ENCODE results near the gene ANKMY1.
"Not testable (repeated sequence)": the region's sequence is repeated elsewhere in the genome, so short reads cannot be mapped to it uniquely, and the experiment has no call there.

The ANKMY1 gene

DNA sequence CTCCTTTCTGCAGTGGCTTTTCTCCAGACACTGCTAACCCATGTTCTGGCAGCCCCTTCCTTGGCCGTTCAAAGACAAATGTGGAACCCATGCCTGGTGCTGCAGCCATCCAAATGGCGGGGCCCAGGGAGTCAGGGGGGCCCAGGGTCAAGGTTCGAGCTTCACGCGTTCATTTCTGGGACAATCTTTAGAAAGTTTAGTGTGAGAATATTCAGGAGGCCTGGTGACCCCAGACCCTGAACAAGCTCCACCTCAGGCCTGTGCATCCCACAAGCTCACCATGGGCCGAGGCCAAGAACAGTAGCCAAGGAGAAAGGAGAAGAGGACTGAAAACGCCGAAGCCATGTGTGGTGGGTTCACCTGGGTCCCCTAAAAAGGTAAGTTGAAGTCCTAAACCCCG, 54.4 kb downstream of the ANKMY1 start:
- H3K4me3 ChIP-seq (ENCODE audit: low read length), result no peak overlapping the region
- H3K9ac ChIP-seq (ENCODE audit: low read depth, low read length), result no peak overlapping the region
- H3K27ac ChIP-seq (ENCODE audit: low read depth, low read length), result no peak overlapping the region
- no peaks in the 10 kb centered on the region for H3K36me3 ChIP-seq (ENCODE audit: insufficient read depth, low read length)
- H3K9me3 ChIP-seq (ENCODE audit: insufficient read depth, low read depth, low read length), result no peaks in the 10 kb centered on the region
- no peaks in the 10 kb centered on the region for H3K4me1 ChIP-seq (ENCODE audit: insufficient read depth, low read length)
- no peaks in the 10 kb centered on the region for H3K27me3 ChIP-seq (ENCODE audit: insufficient read depth, low read length)
- 94% methylated on average over 9 of the region's 9 CpGs for WGBS

GRCh38 chr2:240502430-240503121, 55.2 kb downstream of the ANKMY1 start:
- Histone ChIP-seq H3K4me1 (ENCODE audit: insufficient read depth, low read length) (no peaks in the 10 kb centered on the region), H3K9me3 (ENCODE audit: insufficient read depth, low read depth, low read length) (no peaks in the 10 kb centered on the region), H3K9ac (ENCODE audit: low read depth, low read length) (no peak overlapping the region), H3K36me3 (ENCODE audit: insufficient read depth, low read length) (no peaks in the 10 kb centered on the region), H3K4me3 (ENCODE audit: low read length) (no peak overlapping the region), H3K27ac (ENCODE audit: low read depth, low read length) (no peak overlapping the region), H3K27me3 (ENCODE audit: insufficient read depth, low read length) (no peaks in the 10 kb centered on the region)
- 90% methylated on average over 14 of the region's 14 CpGs for WGBS

DNA sequence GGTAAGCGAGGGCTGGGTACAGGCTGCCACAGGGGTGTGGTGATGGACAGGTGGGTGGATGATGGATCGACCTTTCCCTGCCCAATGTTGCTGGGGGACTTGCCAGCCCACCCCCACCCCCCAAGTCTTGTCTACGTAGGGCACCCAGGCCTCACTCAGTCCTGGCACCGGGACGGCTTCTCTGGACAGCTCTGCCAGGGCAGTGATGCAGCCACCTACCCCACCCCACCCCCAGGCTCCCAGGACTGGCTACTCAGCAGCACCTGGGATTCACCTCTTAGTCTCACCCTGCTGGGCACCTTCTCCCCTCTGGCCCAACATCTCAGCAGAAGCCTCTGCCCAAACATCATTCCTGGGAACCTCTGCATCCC, 55.7 kb downstream of the ANKMY1 start:
- 95% methylated on average over 5 of the region's 5 CpGs for whole genome bisulfite sequencing

GRCh38 chr2:240501531-240501991, 56.2 kb downstream of the ANKMY1 start:
- Histone ChIP-seq H3K36me3 (ENCODE audit: insufficient read depth, low read length) (no peaks in the 10 kb centered on the region), H3K4me3 (ENCODE audit: low read length) (no peak overlapping the region), H3K27ac (ENCODE audit: low read depth, low read length) (no peak overlapping the region), H3K9ac (ENCODE audit: low read depth, low read length) (no peak overlapping the region), H3K9me3 (ENCODE audit: insufficient read depth, low read depth, low read length) (0 out of 2 replicates have a peak, but pooled peaks cover under 1% of the 10 kb centered on the region), H3K27me3 (ENCODE audit: insufficient read depth, low read length) (no peaks in the 10 kb centered on the region), H3K4me1 (ENCODE audit: insufficient read depth, low read length) (no peaks in the 10 kb centered on the region)
- WGBS, result 92% methylated on average over 13 of the region's 13 CpGs

More for the DNA sequence above, 55.7 kb downstream of the ANKMY1 start:
- Histone ChIP-seq H3K9ac (ENCODE audit: low read depth, low read length) (no peak overlapping the region), H3K4me1 (ENCODE audit: insufficient read depth, low read length) (no peaks in the 10 kb centered on the region), H3K27ac (ENCODE audit: low read depth, low read length) (no peak overlapping the region), H3K4me3 (ENCODE audit: low read length) (no peak overlapping the region), H3K27me3 (ENCODE audit: insufficient read depth, low read length) (no peaks in the 10 kb centered on the region), H3K36me3 (ENCODE audit: insufficient read depth, low read length) (no peaks in the 10 kb centered on the region), H3K9me3 (ENCODE audit: insufficient read depth, low read depth, low read length) (no peaks in the 10 kb centered on the region)

DNA sequence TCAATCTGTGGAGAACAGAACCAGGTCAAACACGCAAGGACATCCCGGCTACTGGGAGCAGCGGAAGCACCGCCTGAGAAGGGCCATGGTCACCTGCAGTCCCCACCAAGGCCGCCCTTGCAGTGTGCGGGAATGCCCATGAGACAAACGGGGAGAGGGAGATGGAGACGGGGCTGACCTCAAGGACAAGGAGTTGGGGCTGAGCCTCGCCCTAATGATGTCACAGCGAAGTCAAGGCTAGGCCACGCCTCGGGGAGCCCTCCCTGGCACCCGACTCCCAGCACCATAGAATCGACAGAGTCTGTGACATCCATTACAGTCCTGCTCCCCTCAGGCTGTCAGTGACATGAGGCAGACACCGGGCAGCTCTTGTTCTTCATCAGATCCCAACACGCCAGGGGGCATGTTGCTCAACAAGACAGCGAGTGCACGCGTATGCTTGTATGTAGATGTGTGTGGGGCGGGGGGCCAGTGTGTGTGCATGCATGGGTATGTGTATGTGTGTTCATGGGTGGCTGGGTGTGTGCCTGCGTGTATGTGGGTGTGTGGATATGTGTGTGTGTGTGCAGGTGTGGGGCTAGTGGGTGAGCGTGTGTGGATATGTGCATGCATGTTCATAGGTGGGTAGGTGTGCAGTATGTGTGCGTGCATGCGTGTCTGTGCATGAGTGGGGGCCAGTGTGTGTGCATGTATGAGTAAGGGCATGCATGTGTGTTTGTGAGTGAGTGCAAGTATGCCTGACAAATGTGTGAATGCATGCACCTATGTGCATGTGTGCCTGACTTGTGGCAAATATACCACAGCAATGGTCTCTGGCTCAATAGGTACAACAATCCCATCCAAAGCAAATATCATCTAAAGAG, 57.0 kb downstream of the ANKMY1 start:
- Histone ChIP-seq H3K4me3 (ENCODE audit: low read length) (no peak overlapping the region), H3K27me3 (ENCODE audit: insufficient read depth, low read length) (no peaks in the 10 kb centered on the region), H3K4me1 (ENCODE audit: insufficient read depth, low read length) (no peaks in the 10 kb centered on the region), H3K9ac (ENCODE audit: low read depth, low read length) (no peak overlapping the region), H3K36me3 (ENCODE audit: insufficient read depth, low read length) (no peaks in the 10 kb centered on the region), H3K27ac (ENCODE audit: low read depth, low read length) (no peak overlapping the region), H3K9me3 (ENCODE audit: insufficient read depth, low read depth, low read length) (0 out of 2 replicates have a peak, but pooled peaks cover 3% of the 10 kb centered on the region)
- WGBS, result 94% methylated on average over 24 of the region's 24 CpGs

GRCh38 chr2:240499309-240500301, 58.2 kb downstream of the ANKMY1 start:
- no peak overlapping the region for H3K27ac ChIP-seq (ENCODE audit: low read depth, low read length)
- no peak overlapping the region for H3K4me3 ChIP-seq (ENCODE audit: low read length)
- 93% methylated on average over 32 of the region's 32 CpGs for WGBS
- H3K9ac ChIP-seq (ENCODE audit: low read depth, low read length), result no peak overlapping the region
- 0 out of 2 replicates have a peak, but pooled peaks cover 3% of the 10 kb centered on the region for H3K9me3 ChIP-seq (ENCODE audit: insufficient read depth, low read depth, low read length)
- H3K36me3 ChIP-seq (ENCODE audit: insufficient read depth, low read length), result no peaks in the 10 kb centered on the region
- H3K27me3 ChIP-seq (ENCODE audit: insufficient read depth, low read length), result no peaks in the 10 kb centered on the region
- H3K4me1 ChIP-seq (ENCODE audit: insufficient read depth, low read length), result no peaks in the 10 kb centered on the region

- H3K4me1 ChIP-seq (ENCODE audit: insufficient read depth, low read length), result no peaks in the 10 kb centered on the region
- H3K4me3 ChIP-seq (ENCODE audit: low read length), result no peak overlapping the region
- no peak overlapping the region for H3K27ac ChIP-seq (ENCODE audit: low read depth, low read length)
- WGBS, result 95% methylated on average over 9 of the region's 9 CpGs
- H3K9ac ChIP-seq (ENCODE audit: low read depth, low read length), result no peak overlapping the region
- no peaks in the 10 kb centered on the region for H3K36me3 ChIP-seq (ENCODE audit: insufficient read depth, low read length)
- no peaks in the 10 kb centered on the region for H3K27me3 ChIP-seq (ENCODE audit: insufficient read depth, low read length)
- H3K9me3 ChIP-seq (ENCODE audit: insufficient read depth, low read depth, low read length), result 0 out of 2 replicates have a peak, but pooled peaks cover 3% of the 10 kb centered on the region
Observed at GRCh38 chr2:240498958-240499260, 58.9 kb downstream of the ANKMY1 start.

- Histone ChIP-seq H3K9me3 (ENCODE audit: insufficient read depth, low read depth, low read length) (0 out of 2 replicates have a peak, but pooled peaks cover 3% of the 10 kb centered on the region), H3K4me3 (ENCODE audit: low read length) (no peak overlapping the region), H3K27me3 (ENCODE audit: insufficient read depth, low read length) (no peaks in the 10 kb centered on the region), H3K4me1 (ENCODE audit: insufficient read depth, low read length) (no peaks in the 10 kb centered on the region), H3K36me3 (ENCODE audit: insufficient read depth, low read length) (no peaks in the 10 kb centered on the region), H3K9ac (ENCODE audit: low read depth, low read length) (no peak overlapping the region), H3K27ac (ENCODE audit: low read depth, low read length) (no peak overlapping the region)
- WGBS, result 84% methylated on average over 13 of the region's 13 CpGs
Observed at GRCh38 chr2:240498171-240498957, 59.4 kb downstream of the ANKMY1 start.

GRCh38 chr2:240497082-240497481, 60.7 kb downstream of the ANKMY1 start:
- not testable (repeated sequence) for H3K27ac ChIP-seq (ENCODE audit: low read depth, low read length); H3K4me3 ChIP-seq (ENCODE audit: low read length); H3K36me3 ChIP-seq (ENCODE audit: insufficient read depth, low read length); H3K4me1 ChIP-seq (ENCODE audit: insufficient read depth, low read length); H3K9me3 ChIP-seq (ENCODE audit: insufficient read depth, low read depth, low read length); H3K9ac ChIP-seq (ENCODE audit: low read depth, low read length); H3K27me3 ChIP-seq (ENCODE audit: insufficient read depth, low read length)
- WGBS, result 86% methylated on average over 7 of the region's 7 CpGs

DNA sequence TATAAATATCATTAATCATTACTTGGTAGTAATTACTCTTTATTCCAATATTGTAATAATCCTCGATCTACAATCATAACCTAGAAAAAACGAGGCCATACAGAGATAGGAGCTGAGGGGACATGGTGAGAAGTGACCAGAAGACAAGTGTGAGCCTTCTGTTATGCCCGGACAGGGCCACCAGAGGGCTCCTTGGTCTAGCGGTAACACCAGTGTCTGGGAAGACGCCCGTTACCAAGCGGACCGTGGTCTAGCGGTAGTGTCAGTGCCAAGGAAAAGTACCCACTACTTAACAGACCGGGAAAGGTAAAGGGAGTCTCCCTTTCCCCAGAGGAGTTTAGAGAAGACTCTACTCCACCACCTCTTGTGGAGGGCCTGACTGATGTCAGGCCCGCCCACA, 62.8 kb downstream of the ANKMY1 start:
- H3K27me3 ChIP-seq (ENCODE audit: insufficient read depth, low read length); H3K4me1 ChIP-seq (ENCODE audit: insufficient read depth, low read length); H3K9ac ChIP-seq (ENCODE audit: low read depth, low read length); H3K36me3 ChIP-seq (ENCODE audit: insufficient read depth, low read length); H3K4me3 ChIP-seq (ENCODE audit: low read length); H3K27ac ChIP-seq (ENCODE audit: low read depth, low read length): not testable (repeated sequence)
- H3K9me3 ChIP-seq (ENCODE audit: insufficient read depth, low read depth, low read length), result peaks cover 13% of the 10 kb centered on the region; the same call in 1 of the 2 replicates
- WGBS, result 50% methylated on average over 10 of the region's 11 CpGs

Data from HUES64 (cell line).